22Rv1 (cell line): ENCODE measurements around the gene TERB2.

Experiments used
- ZFX ChIP-seq: fragments of 450-650 bp; IDR thresholded peaks from 2 replicates; pipeline ENCODE4 v1.6.1; 2017; ENCODE audit warnings: antibody characterized with exemption, borderline replicate concordance
- TF ChIP-seq, protein P1 (sequence below): fragments of 450-650 bp; IDR thresholded peaks from 2 replicates; pipeline ENCODE4 v1.5.1; 2017; ENCODE audit warnings: mild to moderate bottlenecking

DNA sequence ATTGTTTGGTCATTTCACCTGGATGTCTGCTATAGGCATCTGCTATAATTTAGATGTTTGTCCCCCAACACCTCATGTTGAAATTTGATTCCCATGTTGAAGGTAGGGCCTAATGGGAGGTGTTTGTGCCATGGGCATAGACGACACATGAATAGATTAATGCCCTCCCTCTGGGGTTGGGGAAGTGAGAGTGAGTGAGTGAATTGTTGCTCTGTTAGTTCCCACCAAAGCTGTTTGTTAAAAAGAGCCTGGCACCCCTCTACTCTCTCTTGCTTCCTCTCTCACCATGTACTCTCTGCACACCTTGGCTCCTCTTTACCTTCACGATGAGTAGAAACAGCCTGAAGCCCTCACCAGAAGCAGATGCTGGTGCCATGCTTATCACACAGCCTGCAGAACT, 42.6 kb downstream of the TERB2 start:
- TF ChIP-seq, protein P1, sequence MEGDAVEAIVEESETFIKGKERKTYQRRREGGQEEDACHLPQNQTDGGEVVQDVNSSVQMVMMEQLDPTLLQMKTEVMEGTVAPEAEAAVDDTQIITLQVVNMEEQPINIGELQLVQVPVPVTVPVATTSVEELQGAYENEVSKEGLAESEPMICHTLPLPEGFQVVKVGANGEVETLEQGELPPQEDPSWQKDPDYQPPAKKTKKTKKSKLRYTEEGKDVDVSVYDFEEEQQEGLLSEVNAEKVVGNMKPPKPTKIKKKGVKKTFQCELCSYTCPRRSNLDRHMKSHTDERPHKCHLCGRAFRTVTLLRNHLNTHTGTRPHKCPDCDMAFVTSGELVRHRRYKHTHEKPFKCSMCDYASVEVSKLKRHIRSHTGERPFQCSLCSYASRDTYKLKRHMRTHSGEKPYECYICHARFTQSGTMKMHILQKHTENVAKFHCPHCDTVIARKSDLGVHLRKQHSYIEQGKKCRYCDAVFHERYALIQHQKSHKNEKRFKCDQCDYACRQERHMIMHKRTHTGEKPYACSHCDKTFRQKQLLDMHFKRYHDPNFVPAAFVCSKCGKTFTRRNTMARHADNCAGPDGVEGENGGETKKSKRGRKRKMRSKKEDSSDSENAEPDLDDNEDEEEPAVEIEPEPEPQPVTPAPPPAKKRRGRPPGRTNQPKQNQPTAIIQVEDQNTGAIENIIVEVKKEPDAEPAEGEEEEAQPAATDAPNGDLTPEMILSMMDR: no peak
- no peak for TF ChIP-seq ZFX
